Mesendoderm (in vitro differentiated cells): ENCODE results near the gene GLYR1.
"Not testable (repeated sequence)": the region's sequence is repeated elsewhere in the genome, so short reads cannot be mapped to it uniquely, and the experiment has no call there.

ENCODE experiments used
- DNase-seq: peaks from one replicate; pipeline ENCODE4 v3.0.0; 2013
- H2AK5ac ChIP-seq: 2 replicates; pipeline ENCODE4 v1.6.1; 2013; ENCODE audit warnings: low read length, inconsistent platforms
- H2BK120ac ChIP-seq: 2 replicates; pipeline ENCODE4 v1.6.1; 2013; ENCODE audit warnings: low read depth, mild to moderate bottlenecking, low read length, moderate library complexity, mixed read lengths
- H2BK15ac ChIP-seq: replicated peaks from 2 replicates; pipeline ENCODE4 v1.6.1; 2013; ENCODE audit warnings: low read depth, mild to moderate bottlenecking, moderate library complexity
- H2BK5ac ChIP-seq: 2 replicates; pipeline ENCODE4 v1.6.1; 2013; ENCODE audit warnings: low read length, inconsistent platforms
- H3K18ac ChIP-seq: 2 replicates; pipeline ENCODE4 v1.6.1; 2013; ENCODE audit warnings: mild to moderate bottlenecking, low read length, mixed read lengths
- H3K23ac ChIP-seq: one replicate; pipeline ENCODE4 v1.6.1; 2013; ENCODE audit warnings: low read length
- H3K27ac ChIP-seq: 2 replicates; pipeline ENCODE4 v1.5.1; 2013; ENCODE audit warnings: low read depth, mild to moderate bottlenecking, inconsistent platforms, low read length, moderate library complexity
- H3K27me3 ChIP-seq: 2 replicates; pipeline ENCODE4 v1.6.1; 2013; ENCODE audit warnings: low read length, control low read depth, mild to moderate bottlenecking, inconsistent platforms; ENCODE audit not compliant: insufficient read depth, poor library complexity
- H3K36me3 ChIP-seq: 2 replicates; pipeline ENCODE4 v1.6.1; 2013; ENCODE audit warnings: low read length, inconsistent platforms; ENCODE audit not compliant: control insufficient read depth, insufficient read depth
- H3K4ac ChIP-seq: one replicate; pipeline ENCODE4 v1.6.1; 2013; ENCODE audit warnings: low read depth, mild to moderate bottlenecking, low read length, moderate library complexity
- H3K4me1 ChIP-seq: 2 replicates; pipeline ENCODE4 v1.6.1; 2013; ENCODE audit warnings: low read depth, low read length, inconsistent platforms; ENCODE audit not compliant: control insufficient read depth
- H3K4me2 ChIP-seq: 2 replicates; pipeline ENCODE4 v1.6.1; 2013; ENCODE audit warnings: low read length
- H3K4me3 ChIP-seq: 2 replicates; pipeline ENCODE4 v1.5.1; 2013; ENCODE audit warnings: mild to moderate bottlenecking, low read length
- H3K56ac ChIP-seq: one replicate; pipeline ENCODE4 v1.6.1; 2013; ENCODE audit warnings: low read length
- H3K79me1 ChIP-seq: 2 replicates; pipeline ENCODE4 v1.6.1; 2013; ENCODE audit warnings: low read length, inconsistent platforms
- H3K79me2 ChIP-seq: 2 replicates; pipeline ENCODE4 v1.6.1; 2013; ENCODE audit warnings: mild to moderate bottlenecking, low read length; ENCODE audit not compliant: control insufficient read depth, insufficient read depth
- H3K9ac ChIP-seq: 2 replicates; pipeline ENCODE4 v1.6.1; 2013; ENCODE audit warnings: low read length, inconsistent platforms
- H4K5ac ChIP-seq: one replicate; pipeline ENCODE4 v1.6.1; 2013; ENCODE audit warnings: low read length
- H4K8ac ChIP-seq: one replicate; pipeline ENCODE4 v1.6.1; 2013; ENCODE audit warnings: low read depth, mild to moderate bottlenecking, control low read depth, low read length, moderate library complexity
- WGBS: extraction: QIAGEN DNeasy Blood & Tissue Kit; methylation state at CpG from one replicate; pipeline ENCODE4 v1.1.7; 2013; ENCODE audit warnings: low lambda C conversion rate, missing lambda C conversion rate; ENCODE audit not compliant: insufficient coverage; ENCODE audit errors: extremely low coverage; 5-methylcytosine and 5-hydroxymethylcytosine counted together

GLYR1 gene

DNA sequence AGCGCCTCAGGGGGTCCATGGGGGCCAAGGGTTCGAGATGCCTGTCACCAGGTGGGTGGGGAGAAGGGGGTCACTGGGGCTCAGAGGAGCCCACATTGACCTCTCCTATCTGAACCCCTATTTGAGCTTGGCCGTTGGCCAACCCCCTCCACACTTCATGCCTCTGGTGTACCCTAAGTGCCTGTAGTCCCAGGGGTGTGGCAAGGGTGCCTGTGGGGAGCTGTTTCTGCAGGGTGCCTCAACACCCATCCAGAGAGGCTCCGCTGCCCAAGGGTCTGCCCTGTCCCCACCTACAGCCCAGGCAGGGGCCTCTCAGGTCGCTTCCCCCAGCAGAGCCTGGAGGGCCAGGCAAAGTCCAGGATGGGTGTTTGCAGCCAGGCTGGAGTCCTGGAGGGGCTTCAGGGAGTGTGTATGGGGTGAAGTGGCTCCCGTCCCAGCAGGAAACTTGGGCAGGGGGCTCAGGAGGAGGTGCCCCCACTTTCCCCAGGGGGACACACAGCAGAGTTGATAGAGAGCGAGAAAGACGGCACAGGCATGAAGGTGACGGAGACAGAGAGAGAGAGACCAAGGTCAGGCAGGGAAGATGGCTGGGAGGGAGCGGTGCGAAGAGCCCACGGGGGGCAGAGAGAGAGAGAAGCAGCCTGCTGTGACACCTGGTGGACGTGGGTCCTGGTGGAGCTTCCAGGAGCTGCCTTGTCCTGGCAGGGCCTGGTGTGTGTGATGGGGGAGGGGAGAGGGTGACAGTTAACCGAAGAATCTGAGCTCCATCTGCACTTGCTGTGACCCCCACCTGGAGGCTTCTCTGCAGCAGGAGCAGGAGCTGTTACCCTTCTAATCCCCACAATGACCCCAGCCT, 59.2 kb downstream of the GLYR1 start, which contains the start of gene SEPTIN12:
Gene SEPTIN12 (minus strand): TSS at position 719 of the 856 bp plus-strand sequence. CDS start 700 bp downstream, at position 19.
- Histone ChIP-seq H3K4me1 (no peaks in the 10 kb centered on the region), H3K27me3 (no peaks in the 10 kb centered on the region), H3K4ac (no peak within 1 kb of the TSS), H3K23ac (peak within 1 kb of the TSS; percentile 66), H4K8ac (no peak within 1 kb of the TSS), H3K4me2 (no peak within 1 kb of the TSS), H2BK5ac (no peak within 1 kb of the TSS), H2AK5ac (no peak within 1 kb of the TSS), H3K56ac (peak within 1 kb of the TSS; percentile 70), H4K5ac (no peak within 1 kb of the TSS), H3K79me1 (no peaks in the 10 kb centered on the region), H3K79me2 (no peaks in the 10 kb centered on the region), H3K36me3 (no peaks in the 10 kb centered on the region), H3K18ac (no peak within 1 kb of the TSS), H3K27ac (no peak within 1 kb of the TSS), H2BK120ac (no peak within 1 kb of the TSS), H2BK15ac (no peak within 1 kb of the TSS), H3K9ac (no peak within 1 kb of the TSS), H3K4me3 (no peak within 1 kb of the TSS)
- peak; percentile 56 for DNase-seq
- no CpG with 5 or more reads among the region's 14 CpGs for WGBS

DNA sequence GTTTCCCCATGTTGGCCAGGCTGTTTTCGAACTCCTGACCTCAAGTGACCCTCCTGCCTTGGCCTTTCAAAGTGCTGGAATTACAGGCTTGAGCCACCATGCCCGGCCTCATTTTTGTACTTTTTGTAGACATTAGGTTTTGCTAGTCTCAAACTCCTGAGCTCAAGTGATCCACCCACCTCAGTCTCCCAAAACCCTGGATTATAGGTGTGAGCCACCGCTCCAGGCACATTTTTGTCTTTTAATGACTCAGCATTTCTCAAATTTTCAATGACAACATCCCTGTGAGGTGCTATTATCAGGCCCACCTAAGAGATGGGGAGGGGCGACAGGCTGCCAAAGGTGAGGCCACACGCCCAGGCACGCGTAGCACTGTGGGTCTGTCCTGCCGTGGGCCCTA, 60.0 kb downstream of the GLYR1 start:
- Histone ChIP-seq H3K23ac (no peak overlapping the region), H4K8ac (no peak overlapping the region), H3K79me2 (no peaks in the 10 kb centered on the region), H3K4me3 (no peak overlapping the region), H3K56ac (no peak overlapping the region), H3K9ac (no peak overlapping the region), H3K36me3 (no peaks in the 10 kb centered on the region), H3K4me1 (no peaks in the 10 kb centered on the region), H2BK15ac (no peak overlapping the region), H2BK5ac (no peak overlapping the region), H3K27ac (no peak overlapping the region), H3K4ac (no peak overlapping the region), H3K79me1 (no peaks in the 10 kb centered on the region), H3K4me2 (no peak overlapping the region), H2BK120ac (no peak overlapping the region), H3K18ac (no peak overlapping the region), H4K5ac (no peak overlapping the region), H2AK5ac (no peak overlapping the region), H3K27me3 (no peaks in the 10 kb centered on the region)
- no peak for DNase-seq
- no CpG with 5 or more reads among the region's 8 CpGs for WGBS

DNA sequence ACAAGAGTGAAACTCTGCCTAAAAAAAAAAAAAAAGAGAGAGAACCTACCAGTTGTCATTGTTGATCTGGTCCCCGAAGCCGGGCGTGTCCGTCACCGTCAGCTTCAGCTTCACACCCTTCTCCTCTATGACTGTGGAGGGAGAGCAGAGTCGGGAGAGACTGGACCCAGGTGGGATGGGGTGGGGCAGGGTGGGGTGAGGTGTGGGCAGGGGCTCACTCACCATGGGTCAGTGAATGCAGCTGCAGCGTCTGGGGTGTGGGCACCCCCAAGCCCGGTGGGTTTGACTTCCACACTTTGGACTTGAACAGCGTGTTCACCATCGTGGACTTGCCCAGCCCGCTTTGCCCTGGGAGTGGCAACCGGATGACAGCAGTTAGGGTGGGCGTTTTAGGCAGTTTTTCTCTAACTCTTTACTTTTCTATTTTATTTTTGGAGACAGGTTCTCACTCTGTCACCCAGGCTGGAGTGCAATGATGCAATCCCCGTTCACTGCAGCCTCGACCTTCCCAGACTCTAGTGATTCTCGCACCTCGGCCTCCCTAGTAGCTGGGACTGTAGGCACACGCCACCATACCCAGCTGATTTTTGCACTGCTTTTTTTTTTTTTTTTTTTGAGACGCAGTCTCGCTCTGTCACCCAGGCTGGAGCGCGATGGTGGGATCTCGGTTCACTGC, 61.2 kb downstream of the GLYR1 start:
- Histone ChIP-seq H3K18ac (no peak overlapping the region), H3K9ac (no peak overlapping the region), H3K79me2 (no peaks in the 10 kb centered on the region), H2BK5ac (no peak overlapping the region), H3K79me1 (no peaks in the 10 kb centered on the region), H3K4me2 (no peak overlapping the region), H4K8ac (no peak overlapping the region), H2BK15ac (no peak overlapping the region), H2BK120ac (no peak overlapping the region), H3K4me1 (no peaks in the 10 kb centered on the region), H3K27me3 (no peaks in the 10 kb centered on the region), H3K27ac (no peak overlapping the region), H3K4me3 (no peak overlapping the region), H4K5ac (no peak overlapping the region), H3K36me3 (no peaks in the 10 kb centered on the region), H2AK5ac (no peak overlapping the region), H3K23ac (no peak overlapping the region), H3K56ac (no peak overlapping the region), H3K4ac (no peak overlapping the region)
- no CpG with 5 or more reads among the region's 23 CpGs for WGBS
- no peak for DNase-seq

DNA sequence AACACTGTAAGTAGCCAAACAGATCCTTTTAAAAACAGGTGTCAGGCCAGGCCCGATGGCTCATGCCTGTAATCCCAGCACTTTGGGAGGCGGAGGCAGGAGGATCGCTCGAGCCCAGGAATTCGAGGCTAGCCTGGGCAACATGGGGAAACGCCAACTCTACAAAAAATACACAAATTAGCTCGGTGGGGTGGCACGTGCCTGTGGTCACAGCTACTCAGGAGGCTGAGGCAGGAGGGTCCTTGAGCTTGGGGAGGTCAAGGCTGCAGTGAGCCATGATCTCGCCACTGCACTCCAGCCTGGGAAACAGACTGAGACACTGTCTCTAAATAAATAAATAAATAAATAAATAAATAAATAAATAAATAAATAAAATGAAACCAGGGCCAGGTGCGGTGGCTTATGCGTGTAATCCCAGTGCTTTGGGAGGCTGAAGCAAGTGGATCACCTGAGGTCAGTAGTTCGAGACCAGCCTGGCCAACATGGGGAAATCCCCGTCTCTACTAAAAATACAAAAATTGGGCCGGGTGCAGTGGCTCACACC, 62.6 kb downstream of the GLYR1 start:
- H3K4me1 ChIP-seq, DNase-seq, H2AK5ac ChIP-seq, H3K56ac ChIP-seq, H3K4ac ChIP-seq, H3K4me2 ChIP-seq, H3K4me3 ChIP-seq, H3K79me1 ChIP-seq, H3K9ac ChIP-seq, H2BK5ac ChIP-seq, H2BK120ac ChIP-seq, H3K79me2 ChIP-seq, H3K23ac ChIP-seq, H4K8ac ChIP-seq, H3K27ac ChIP-seq, H3K18ac ChIP-seq, H4K5ac ChIP-seq, H3K27me3 ChIP-seq, H2BK15ac ChIP-seq, H3K36me3 ChIP-seq: not testable (repeated sequence)
- WGBS: no CpG with 5 or more reads among the region's 14 CpGs

DNA sequence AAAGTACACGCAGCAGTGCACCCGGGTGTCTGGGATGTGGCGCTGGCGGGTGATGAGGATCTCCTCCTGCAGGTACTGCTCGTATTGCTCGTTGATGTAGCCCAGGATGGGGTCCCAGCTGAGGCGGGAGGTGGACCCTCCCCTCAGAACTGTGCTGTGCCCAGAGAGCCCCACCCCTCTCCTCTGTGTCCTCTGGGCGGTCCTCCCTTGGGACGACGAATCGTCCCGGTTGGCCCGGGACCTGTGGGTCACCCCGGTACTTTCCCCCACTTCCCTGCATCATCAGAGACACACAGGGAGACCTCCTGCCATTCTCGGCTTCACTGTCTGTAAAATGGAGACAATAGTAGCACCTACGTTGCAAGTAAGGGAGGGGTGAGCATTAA, 63.1 kb downstream of the GLYR1 start:
- Histone ChIP-seq H3K4me3 (no peak overlapping the region), H3K18ac (no peak overlapping the region), H3K79me1 (no peaks in the 10 kb centered on the region), H3K27ac (no peak overlapping the region), H3K4me2 (no peak overlapping the region), H4K5ac (no peak overlapping the region), H2BK5ac (no peak overlapping the region), H3K4ac (no peak overlapping the region), H4K8ac (no peak overlapping the region), H3K9ac (no peak overlapping the region), H3K4me1 (no peaks in the 10 kb centered on the region), H3K56ac (no peak overlapping the region), H2BK120ac (no peak overlapping the region), H3K23ac (no peak overlapping the region), H2AK5ac (no peak overlapping the region), H2BK15ac (no peak overlapping the region), H3K27me3 (no peaks in the 10 kb centered on the region), H3K79me2 (no peaks in the 10 kb centered on the region), H3K36me3 (no peaks in the 10 kb centered on the region)
- WGBS: no CpG with 5 or more reads among the region's 16 CpGs
- no peak for DNase-seq
